Adrenal gland (tissue), 5 donors: Measurements from ENCODE around the gene PRKAR1B.

Source experiments
- POLR2A ChIP-seq, 2 donors: fragments of 450-650 bp; IDR thresholded peaks; one replicate each; pipeline ENCODE4 v1.6.1; 2017; ENCODE audit warnings: antibody characterized with exemption in 2 of 2, mild to moderate bottlenecking in 2 of 2, moderate library complexity in 1 of 2
- TF ChIP-seq, protein P1 (sequence below), 6 experiments: fragments of 450-650 bp in 4 of 6; fragments of 200-600 bp in 2 of 6; sonication (generic) in 1 of 6; IDR thresholded peaks; 1 replicate in 5 of 6; 2 replicates in 1 of 6; pipeline versions ENCODE4 v1.5.1 to v1.8.0; 2016 to 2021; ENCODE audit warnings: antibody characterized with exemption in 6 of 6, mild to moderate bottlenecking in 2 of 6, moderate library complexity in 1 of 6
- donor health status: DM: no; HTN: no; CAD: no.

DNA sequence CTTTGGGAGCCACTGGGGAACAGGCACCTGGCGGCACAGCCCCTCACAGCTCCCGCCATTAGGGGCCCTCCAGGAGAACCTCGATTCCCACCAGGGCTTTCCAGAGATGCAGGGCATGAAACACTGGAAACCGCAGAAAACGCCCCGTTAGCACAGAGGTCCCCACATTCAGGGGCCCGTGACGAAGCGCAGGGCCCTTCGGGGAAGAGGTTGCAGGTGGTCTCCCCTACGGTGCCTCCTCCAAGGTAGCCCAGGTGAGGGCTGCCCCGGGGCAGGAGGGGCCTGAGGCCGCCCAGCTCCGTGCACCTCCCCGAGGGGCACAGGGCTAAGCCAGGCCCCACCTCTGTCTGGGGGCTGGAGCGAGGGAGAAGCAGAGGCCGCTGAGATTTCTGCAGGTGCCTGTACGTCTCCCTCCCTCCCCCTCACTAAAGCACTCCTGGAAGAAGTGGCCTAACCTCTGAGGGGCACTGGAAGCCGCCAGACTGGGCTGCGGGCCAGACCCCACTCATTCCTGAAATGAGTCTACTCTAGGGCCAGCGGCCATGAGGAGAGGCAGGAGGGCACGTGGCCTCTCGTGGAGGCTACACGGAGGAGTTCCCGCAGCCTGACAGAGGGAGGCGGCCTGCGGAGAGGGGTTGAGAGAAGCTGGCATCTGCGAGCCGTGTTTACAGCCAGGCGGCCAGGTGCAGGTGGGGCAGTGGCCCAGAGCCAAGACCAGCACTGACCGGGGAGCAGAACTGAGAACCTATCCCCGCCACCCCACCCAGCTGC is 214.4 kb downstream of the PRKAR1B start:
- TF ChIP-seq, protein P1, sequence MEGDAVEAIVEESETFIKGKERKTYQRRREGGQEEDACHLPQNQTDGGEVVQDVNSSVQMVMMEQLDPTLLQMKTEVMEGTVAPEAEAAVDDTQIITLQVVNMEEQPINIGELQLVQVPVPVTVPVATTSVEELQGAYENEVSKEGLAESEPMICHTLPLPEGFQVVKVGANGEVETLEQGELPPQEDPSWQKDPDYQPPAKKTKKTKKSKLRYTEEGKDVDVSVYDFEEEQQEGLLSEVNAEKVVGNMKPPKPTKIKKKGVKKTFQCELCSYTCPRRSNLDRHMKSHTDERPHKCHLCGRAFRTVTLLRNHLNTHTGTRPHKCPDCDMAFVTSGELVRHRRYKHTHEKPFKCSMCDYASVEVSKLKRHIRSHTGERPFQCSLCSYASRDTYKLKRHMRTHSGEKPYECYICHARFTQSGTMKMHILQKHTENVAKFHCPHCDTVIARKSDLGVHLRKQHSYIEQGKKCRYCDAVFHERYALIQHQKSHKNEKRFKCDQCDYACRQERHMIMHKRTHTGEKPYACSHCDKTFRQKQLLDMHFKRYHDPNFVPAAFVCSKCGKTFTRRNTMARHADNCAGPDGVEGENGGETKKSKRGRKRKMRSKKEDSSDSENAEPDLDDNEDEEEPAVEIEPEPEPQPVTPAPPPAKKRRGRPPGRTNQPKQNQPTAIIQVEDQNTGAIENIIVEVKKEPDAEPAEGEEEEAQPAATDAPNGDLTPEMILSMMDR (IDR thresholded peaks at IDR 0.05) = no peak
- TF ChIP-seq POLR2A (IDR thresholded peaks at IDR 0.05) = no peak
